ENCODE results near the gene TKFC. TPM values are rescaled to one million over a fixed set of nuclear protein-coding genes. Genes with fewer than 3 reads are reported as not detected.

Gene TKFC, protein sequence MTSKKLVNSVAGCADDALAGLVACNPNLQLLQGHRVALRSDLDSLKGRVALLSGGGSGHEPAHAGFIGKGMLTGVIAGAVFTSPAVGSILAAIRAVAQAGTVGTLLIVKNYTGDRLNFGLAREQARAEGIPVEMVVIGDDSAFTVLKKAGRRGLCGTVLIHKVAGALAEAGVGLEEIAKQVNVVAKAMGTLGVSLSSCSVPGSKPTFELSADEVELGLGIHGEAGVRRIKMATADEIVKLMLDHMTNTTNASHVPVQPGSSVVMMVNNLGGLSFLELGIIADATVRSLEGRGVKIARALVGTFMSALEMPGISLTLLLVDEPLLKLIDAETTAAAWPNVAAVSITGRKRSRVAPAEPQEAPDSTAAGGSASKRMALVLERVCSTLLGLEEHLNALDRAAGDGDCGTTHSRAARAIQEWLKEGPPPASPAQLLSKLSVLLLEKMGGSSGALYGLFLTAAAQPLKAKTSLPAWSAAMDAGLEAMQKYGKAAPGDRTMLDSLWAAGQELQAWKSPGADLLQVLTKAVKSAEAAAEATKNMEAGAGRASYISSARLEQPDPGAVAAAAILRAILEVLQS
- total RNA-seq: 10 to 100 TPM; 29.3 to 83.8 TPM

DNA sequence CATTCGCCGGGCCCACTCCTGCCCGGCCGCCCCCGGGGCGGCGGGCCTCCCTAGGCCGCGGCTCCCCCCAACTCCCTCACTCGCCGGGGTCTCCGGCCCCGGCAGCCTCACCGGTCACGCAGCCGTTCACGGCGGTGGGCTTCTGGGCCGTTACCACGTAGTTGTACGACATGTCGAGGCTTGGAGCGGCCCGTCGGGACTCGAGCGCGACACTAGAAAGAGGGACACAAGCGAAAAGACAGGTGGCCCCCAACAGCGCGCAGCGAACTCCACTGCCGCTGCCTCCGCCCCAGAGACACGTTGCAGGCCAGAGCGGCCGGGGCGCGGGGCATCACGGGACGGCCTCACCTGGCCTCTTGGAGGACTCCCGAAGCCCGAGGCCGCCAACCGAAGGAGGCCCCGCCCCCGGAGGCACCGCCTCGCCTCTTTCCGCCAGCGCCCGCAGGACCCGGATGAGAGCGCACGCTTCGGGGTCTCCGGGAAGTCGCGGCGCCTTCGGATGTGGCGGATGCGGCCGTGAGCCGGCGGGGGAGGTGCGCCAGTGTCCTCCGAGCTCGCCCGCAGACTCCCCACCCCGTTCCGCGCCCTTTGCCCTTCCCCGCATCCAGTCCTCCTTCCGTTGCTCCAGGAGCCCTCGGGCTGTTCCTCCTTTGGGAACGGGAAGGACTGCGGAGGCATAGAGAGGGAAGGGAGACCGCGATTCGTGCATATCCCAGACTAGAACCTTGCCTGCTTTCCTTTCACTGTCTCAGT is at the start of gene TKFC, which contains the start of gene DDB1:
Gene TKFC (plus strand): TSS at position 432 of the 753 bp plus-strand sequence. CDS start 1,501 bp downstream, outside the sequence.
Gene DDB1 (minus strand): TSS at position 309 of the 753 bp plus-strand sequence. CDS start 137 bp downstream, at position 172.
- peaks cover 29 to 47% of the 10 kb centered on the region in 2 donors for H3K36me3 Mint-ChIP-seq
- ATAC-seq: peak; percentile 93 to 95
- H3K9me3 Mint-ChIP-seq: no peaks in the 10 kb centered on the region
- peak; percentile 95 to 99 for DNase-seq (ENCODE audit: low spot score in 2 of 2)
- H3K27ac Mint-ChIP-seq: peak within 1 kb of the TSS; percentile 96 to 99

DNA sequence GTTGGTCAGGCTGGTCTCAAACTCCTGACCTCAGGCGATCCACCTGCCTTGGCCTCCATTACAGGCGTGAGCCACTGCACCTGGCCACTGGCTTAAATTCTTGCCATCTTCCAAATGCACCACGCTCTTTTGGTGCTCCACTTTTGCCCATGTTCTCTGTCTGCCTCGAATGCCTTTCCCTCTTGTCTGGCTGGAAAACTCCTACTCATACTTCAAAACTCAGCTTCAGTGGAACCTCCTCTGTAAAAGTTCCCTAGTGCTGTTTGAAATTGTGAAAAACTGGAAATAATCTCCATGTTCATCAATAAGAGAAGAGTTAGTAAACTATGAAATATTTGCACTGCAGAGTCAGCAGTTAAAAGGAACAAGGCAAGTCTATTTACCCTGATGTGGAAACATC is 49.4 kb upstream of the TKFC start:
- no peaks in the 10 kb centered on the region for H3K9me3 Mint-ChIP-seq
- ATAC-seq (no peak), DNase-seq (ENCODE audit: low spot score in 2 of 2) (no peak)
- H3K36me3 Mint-ChIP-seq: peaks cover 16 to 31% of the 10 kb centered on the region in 2 donors
- no peak overlapping the region for H3K27ac Mint-ChIP-seq

DNA sequence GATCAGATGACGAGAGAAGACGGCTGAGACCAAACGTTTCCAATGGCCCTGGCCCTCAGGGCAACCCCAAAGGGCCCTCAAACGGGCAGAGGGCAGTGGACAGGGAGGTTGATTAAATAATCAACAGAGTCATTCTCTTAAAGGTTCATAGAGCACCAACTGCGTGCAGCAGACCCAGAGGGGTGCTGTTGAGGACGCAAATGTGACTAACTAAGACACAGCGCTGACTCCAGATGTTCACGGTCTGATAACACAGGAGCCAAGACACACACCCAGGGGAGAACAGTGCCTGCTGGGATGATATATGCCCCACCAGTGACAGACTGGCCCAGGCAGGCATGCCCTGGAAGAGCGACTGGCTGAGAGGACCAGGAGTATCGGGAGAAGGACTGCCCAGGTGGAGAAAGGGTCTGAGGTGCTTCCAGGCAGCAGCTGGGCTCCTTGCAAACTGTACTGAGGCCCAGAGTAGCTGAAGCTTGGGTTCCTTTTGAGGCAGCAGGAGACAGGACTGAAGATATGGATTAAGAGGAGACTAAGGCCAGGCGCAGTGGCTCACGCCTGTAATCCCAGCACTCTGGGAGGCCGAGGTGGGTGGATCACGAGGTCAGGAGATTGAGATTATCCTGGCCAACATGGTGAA is 45.6 kb upstream of the TKFC start:
- no peak for ATAC-seq
- peaks cover 7 to 25% of the 10 kb centered on the region in 2 donors for H3K36me3 Mint-ChIP-seq

DNA sequence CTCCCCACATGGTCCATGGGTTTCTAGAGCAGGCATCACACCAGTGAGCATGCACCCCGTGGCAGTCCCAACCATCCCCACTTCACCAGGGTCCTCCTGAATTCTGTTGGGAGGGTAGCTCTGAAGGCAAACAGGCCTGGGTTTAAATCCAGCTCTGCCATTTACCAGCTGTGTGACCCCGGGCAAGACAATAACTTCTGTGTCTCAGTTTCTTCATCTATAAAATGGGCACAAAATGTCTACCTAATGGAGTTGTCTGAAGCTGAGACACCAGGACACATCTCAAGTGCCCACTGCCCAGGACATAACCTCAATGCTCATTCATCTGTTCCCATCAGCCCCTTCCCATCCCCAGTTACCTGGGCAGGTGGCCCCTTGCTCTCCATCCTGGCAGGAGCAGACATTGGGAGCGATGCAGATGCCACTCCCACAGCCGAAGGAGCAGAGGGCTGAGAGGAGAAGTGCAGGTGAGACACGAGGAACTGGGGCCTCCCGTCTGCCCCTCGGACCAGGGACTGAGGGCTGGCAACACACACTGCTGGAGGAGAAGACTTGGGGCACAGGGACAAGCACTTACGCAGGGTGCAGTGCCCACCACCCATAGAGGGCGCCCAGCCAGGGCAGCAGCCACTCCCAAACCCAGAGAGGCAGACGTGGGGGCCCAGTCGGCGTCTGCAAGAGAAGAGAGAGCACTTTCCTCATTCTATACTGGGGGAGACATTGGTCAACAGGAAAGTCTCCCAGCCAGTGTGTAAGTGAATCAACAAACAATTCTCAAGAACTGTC is 41.9 kb upstream of the TKFC start:
- DNase-seq (ENCODE audit: low spot score in 2 of 2): no peak

More for the DNA sequence above, 45.6 kb upstream of the TKFC start:
- DNase-seq (ENCODE audit: low spot score in 2 of 2): no peak
- Mint-ChIP-seq H3K9me3 (no peaks in the 10 kb centered on the region), H3K27ac (peak overlapping the region in 1 of 2 donors; percentile 96)

DNA sequence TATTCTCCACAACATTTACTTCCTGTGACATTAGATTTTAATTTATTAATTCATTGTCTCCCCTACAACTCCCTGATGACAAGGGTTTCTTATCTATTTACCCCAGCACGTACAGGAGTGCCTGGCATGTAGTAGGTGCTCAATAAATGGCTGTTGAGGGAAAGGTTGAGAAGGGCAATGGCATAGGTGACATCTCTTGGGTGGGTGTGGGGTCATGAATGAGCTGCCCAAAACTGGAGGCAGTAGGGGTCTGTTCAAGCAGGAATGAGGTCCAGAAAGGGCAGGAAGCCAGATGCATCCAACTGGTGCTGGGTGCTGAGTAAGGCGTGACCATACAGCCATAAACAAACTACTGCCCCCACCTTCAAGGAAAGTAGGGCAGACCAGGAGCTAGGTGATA is 40.7 kb upstream of the TKFC start:
- ATAC-seq: no peak
- H3K36me3 Mint-ChIP-seq: peaks cover 6 to 7% of the 10 kb centered on the region in 2 donors
- no peaks in the 10 kb centered on the region for H3K9me3 Mint-ChIP-seq
- H3K27ac Mint-ChIP-seq: no peak overlapping the region
- no peak for DNase-seq (ENCODE audit: low spot score in 2 of 2)

More for the DNA sequence above, 41.9 kb upstream of the TKFC start:
- Mint-ChIP-seq H3K36me3 (peaks cover 1 to 2% of the 10 kb centered on the region in 2 donors), H3K27ac (no peak overlapping the region), H3K9me3 (no peaks in the 10 kb centered on the region)
- no peak for ATAC-seq

DNA sequence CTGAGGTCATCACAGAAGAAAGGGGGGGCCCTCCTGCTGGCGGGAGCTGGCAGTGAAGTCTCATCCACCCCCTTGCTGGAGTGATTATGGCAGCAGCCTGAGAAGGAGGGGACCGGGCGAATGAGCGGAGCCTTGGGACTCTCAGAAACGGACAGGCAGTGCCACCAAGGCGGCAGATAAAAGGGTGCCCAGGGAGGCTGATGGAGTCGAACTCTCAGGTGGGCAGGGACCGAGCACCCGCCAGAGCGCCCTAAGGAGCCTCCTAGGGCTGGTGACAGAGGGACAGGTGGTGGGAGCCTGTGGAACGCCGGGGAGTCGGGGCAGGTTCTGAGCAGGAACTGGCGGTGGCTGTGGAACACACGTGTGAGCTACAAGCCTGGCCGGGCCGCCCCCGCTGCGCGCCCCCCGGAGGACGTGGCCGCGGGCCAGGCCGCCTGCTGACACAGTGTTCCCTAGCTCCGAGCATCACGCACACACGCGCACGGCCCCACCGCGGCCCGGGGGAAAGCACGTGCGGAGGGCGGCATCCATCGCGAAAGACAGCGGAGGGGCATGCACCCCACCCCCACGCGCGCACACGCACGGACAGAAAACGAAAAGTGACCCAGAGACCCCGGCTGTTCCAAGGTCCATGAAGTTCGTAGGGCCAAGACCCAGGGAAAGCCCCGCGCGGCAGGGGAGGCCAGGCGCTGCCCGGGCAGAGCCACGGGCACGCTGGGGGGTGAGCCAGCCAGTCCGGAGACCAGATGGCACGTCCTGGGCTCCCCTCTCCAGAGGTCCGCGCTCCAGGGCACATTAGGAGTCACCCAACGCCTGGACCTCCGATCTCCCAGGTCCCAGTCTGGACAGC is 38.9 kb upstream of the TKFC start:
- peak; percentile 39 to 70 for DNase-seq (ENCODE audit: low spot score in 2 of 2)
- no peaks in the 10 kb centered on the region for H3K9me3 Mint-ChIP-seq
- peak overlapping the region; percentile 84 to 86 for H3K27ac Mint-ChIP-seq
- H3K36me3 Mint-ChIP-seq: peaks cover 11 to 17% of the 10 kb centered on the region in 2 donors
- peak; percentile 63 to 69 for ATAC-seq

DNA sequence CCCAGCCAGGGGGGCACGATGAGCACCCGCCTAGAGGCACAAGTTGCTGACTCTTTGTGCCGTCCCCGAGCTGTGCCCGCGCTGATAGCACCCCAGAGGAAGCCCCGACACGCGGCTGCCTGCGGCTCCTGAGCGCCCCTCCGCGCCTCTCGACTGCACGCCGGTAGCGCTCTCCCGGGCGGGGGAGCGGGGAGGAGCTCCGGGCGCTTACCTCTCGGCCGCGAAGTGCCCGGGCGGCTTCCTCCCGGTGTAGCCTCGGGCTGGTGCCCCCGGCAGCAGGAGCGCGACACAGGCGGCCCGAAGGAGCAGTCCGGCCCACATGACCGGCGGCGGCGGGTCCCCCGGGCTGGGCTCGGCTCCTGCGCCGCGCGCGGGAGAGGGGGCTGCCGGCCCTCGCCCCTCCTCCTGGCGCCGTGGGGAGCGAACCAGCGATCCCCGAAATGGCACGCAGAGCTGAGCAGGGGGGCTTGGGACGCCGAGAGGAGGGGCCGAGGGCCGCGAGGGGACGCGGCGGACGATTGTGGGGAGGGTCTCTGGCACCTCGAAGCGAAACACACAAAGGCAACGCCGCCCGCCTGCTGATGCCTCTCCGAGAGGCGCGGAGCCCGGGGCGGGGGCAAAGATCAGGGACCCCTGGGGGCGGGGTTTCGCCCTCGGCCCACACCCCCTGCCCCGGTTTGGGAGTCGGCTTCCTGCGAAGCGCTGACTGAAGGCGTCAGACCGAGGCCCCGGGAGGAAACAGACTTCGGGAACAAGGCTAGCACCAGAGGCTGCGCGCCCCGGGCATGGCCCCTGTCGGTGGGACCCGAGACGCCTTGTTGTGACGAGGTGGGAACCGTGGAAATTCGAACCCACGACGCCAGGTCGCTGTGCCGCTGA is 38.1 kb upstream of the TKFC start, which contains the start of gene VWCE:
Gene VWCE (minus strand): TSS at position 600 of the 879 bp plus-strand sequence. CDS start 279 bp downstream, at position 321.
- H3K27ac Mint-ChIP-seq: peak within 1 kb of the TSS in 1 of 2 donors; percentile 86
- H3K36me3 Mint-ChIP-seq: peaks cover 11 to 18% of the 10 kb centered on the region in 2 donors
- peak; percentile 71 to 80 for DNase-seq (ENCODE audit: low spot score in 2 of 2)
- ATAC-seq: peak; percentile 76 to 87
- H3K9me3 Mint-ChIP-seq: no peaks in the 10 kb centered on the region

DNA sequence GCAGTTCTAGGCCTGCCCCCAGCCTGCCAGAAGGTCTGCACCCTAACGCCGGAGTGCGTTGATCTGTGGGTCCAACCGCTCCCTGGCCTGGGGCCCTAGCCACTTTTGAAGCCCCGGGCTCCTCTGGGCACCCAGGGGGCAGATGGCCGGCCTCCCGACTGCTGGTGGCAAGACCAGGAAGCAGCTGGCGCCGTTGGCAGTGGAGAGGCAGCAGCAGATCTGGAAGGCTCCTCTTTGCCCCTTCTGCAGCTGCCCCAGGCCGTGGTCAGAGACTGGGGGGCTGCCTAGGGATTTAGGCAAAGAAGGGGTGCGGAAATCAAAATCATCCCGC is 37.5 kb upstream of the TKFC start:
- Mint-ChIP-seq H3K9me3 (no peaks in the 10 kb centered on the region), H3K27ac (no peak overlapping the region), H3K36me3 (peaks cover 14 to 24% of the 10 kb centered on the region in 2 donors)
- DNase-seq (ENCODE audit: low spot score in 2 of 2) (no peak), ATAC-seq (no peak)

DNA sequence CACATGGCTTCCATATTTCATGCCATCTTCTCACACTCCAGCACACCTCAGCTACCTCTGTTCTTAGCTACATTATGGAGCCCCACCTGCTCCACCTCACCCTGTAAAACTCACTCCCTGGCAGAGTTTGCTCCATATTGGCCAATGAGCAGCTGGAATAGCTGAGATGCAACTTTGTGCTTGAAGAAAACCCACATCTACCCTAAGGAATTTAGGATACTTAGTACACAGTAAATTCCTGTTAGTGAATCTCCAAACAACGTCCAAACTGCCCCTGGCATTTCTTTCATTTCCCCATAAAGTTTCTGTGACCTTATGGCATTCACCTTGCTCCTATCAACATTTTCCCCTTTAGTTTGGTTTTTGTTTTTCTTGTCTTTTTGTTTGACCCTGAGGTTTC is 35.7 kb upstream of the TKFC start:
- no peaks in the 10 kb centered on the region for H3K9me3 Mint-ChIP-seq
- ATAC-seq (no peak), DNase-seq (ENCODE audit: low spot score in 2 of 2) (no peak)
- H3K27ac Mint-ChIP-seq: peak overlapping the region in 1 of 2 donors; percentile 81
- peaks cover 28 to 37% of the 10 kb centered on the region in 2 donors for H3K36me3 Mint-ChIP-seq

DNA sequence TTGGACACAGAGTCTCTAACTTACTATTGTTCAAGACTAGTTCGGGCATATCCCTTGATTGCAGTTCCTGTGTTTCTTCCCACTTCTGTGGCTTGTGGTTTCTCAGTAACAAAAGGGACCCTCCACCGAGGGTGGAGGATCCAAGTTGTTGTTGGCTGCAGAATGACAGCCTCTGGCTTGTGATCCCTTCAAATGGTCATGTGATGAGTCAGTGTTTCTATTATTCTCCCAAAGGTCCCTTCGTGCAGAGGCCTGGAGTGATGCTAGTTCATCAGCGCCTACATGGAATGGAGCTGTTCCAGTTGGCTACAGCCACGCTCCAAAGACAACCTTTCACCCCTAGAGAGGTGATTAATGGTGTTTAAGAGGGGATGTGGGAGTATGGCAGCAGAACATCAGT is 35.3 kb upstream of the TKFC start:
- DNase-seq (ENCODE audit: low spot score in 2 of 2) (no peak), ATAC-seq (peak in 1 of 2 donors; percentile 12)
- Mint-ChIP-seq H3K9me3 (no peaks in the 10 kb centered on the region), H3K27ac (peak overlapping the region in 1 of 2 donors; percentile 81), H3K36me3 (peaks cover 29 to 38% of the 10 kb centered on the region in 2 donors)

DNA sequence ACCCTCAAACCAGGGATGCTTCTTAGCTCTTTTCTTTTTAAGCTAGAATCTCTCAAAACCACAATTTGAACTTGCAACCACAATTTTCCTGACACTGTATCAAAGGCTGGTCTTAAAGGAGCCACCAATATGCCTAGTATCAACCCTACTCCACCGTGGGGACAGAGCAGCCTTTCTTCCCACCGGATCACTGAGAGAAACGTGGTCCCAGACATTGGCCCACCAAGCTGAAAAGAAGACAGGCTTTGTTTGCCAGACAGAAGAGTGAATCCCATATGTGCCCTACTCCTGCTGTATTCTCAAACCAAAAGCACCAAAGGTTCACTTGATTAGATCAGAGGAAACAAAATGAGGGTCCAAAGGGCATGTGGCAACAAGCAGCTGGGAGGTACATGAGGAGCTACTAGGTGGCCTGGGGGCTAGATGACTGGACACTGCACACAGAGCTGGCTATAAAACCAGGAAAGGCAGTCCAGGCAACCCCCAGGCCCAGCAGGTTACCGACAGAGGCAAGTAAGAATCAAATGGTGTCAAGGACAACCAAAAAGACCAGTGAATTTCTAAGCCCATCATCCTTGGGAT is 34.3 kb upstream of the TKFC start:
- peaks cover 29 to 38% of the 10 kb centered on the region in 2 donors for H3K36me3 Mint-ChIP-seq
- H3K27ac Mint-ChIP-seq: peak overlapping the region; percentile 18 to 22
- ATAC-seq (no peak), DNase-seq (ENCODE audit: low spot score in 2 of 2) (no peak)
- H3K9me3 Mint-ChIP-seq: no peaks in the 10 kb centered on the region

DNA sequence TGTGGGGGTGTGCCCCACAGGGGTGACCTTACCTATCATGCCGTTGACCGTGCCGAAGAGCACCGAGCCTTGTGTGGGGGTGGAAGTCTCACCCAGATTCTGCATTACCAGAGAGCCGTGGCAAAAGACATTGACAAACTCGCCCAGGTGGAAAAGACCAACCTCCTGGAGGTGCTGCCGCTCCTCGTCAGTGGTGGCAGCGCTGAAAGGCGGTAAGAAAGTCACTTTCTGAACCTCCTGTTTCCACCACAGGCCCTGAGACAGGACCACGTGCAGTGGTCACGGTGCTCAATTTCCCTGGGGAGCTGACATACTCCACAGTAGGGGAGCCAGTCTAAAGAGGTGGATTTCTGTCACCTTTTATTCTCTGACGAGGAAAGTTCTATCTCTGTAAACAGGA is 30.5 kb upstream of the TKFC start:
- DNase-seq (ENCODE audit: low spot score in 2 of 2) (no peak), ATAC-seq (no peak)
- H3K27ac Mint-ChIP-seq: peak overlapping the region in 1 of 2 donors; percentile 24
- H3K36me3 Mint-ChIP-seq: peaks cover 21 to 29% of the 10 kb centered on the region in 2 donors
- no peaks in the 10 kb centered on the region for H3K9me3 Mint-ChIP-seq

DNA sequence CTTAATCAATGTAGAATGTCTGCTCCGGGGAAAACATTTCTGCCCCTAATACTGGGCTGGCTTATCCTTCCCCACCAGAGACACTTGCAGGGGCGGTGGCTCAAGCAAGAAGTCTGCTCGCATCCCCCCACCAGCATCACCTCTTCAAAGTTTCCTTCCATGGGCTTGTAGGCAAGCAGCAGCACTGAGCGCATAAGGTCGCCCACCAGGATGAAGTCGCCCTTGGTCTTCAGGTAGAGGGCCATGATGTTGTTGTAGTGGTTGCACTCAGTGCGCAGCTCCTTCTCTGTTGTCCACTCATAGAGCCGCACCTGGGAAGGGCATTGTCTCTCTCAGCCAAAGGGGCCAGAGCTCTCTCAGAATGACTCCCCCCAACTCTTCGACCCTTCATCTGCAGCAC is 29.3 kb upstream of the TKFC start:
- Mint-ChIP-seq H3K27ac (no peak overlapping the region), H3K36me3 (peaks cover 18 to 24% of the 10 kb centered on the region in 2 donors), H3K9me3 (no peaks in the 10 kb centered on the region)
- ATAC-seq: no peak
- no peak for DNase-seq (ENCODE audit: low spot score in 2 of 2)

DNA sequence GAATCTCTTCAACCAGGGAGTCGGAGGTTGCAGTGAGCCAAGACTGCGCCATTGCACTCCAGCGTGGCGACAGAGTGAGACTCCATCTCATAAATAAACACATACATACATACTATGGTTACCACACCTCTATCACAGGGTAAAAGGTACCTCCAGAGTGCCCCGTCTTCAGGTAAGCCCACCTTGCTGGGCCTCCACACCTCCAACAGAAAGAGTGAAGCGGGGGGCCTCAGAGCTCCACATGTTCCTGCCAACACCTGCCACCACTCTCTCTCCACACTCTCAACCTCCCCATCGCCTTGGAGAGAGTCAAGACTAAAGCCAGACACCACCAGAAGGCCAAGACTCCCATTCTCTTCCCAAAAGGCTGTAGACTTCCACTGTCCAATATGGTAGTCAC is 27.6 kb upstream of the TKFC start:
- no peak for ATAC-seq
- Mint-ChIP-seq H3K27ac (no peak overlapping the region), H3K36me3 (peaks cover 15 to 21% of the 10 kb centered on the region in 2 donors), H3K9me3 (no peaks in the 10 kb centered on the region)
- no peak for DNase-seq (ENCODE audit: low spot score in 2 of 2)

All from activated naive CD4-positive, alpha-beta T cell treated with anti-CD3 and anti-CD28 coated beads, Interleukin-2, amount 50 U/mL, for 72 hours (primary cell).